AG04450 (cell line): ENCODE results near the gene MSI2. TPM values are rescaled to one million over a fixed set of nuclear protein-coding genes. Genes with fewer than 3 reads are reported as not detected.

ENCODE experiments used
- CTCF ChIA-PET: fragments of 300-600, 350-600 bp; formaldehyde crosslinking; extraction: SDS; loops from one replicate; lab custom pipeline; 2022; ENCODE audit warnings: antibody characterized with exemption, inconsistent platforms; lab: Charles Lee
- POLR2A ChIA-PET: fragments of 350-600 bp; formaldehyde crosslinking; extraction: SDS; loops from one replicate; lab custom pipeline; 2021; ENCODE audit warnings: antibody characterized with exemption, inconsistent platforms; lab: Yijun Ruan, JAX
- DNase-seq: peaks from one replicate; pipeline ENCODE4 v3.0.0-alpha.2; 2011; ENCODE audit warnings: low read depth, low spot score
- H3K27ac ChIP-seq: one replicate; pipeline ENCODE4 v1.5.1; 2012; ENCODE audit warnings: low read depth, low read length, control low read depth
- H3K27me3 ChIP-seq: one replicate; pipeline ENCODE4 v1.6.0; 2012; ENCODE audit warnings: low read length; ENCODE audit not compliant: control insufficient read depth, insufficient read depth
- H3K4me3 ChIP-seq: 2 replicates; pipeline ENCODE4 v1.5.1; 2011; ENCODE audit warnings: mild to moderate bottlenecking, low read depth, low read length, control low read depth
- H3K9me3 ChIP-seq: 2 replicates; pipeline ENCODE4 v1.5.1; 2012; ENCODE audit warnings: low read length; ENCODE audit not compliant: control insufficient read depth, insufficient read depth
- CTCF ChIP-seq: IDR thresholded peaks from 2 replicates; pipeline ENCODE4 v1.5.1; 2011; ENCODE audit warnings: low read depth, low read length, control low read depth, inconsistent platforms
- polyA plus RNA-seq: library from polyadenylated mRNA; depleted of rRNA; stranded (reverse); fragments of >200 nt; gene quantifications from 2 replicates; pipeline ENCODE4 v1.2.3, GENCODE V29; 2011

Gene MSI2
- polyA plus RNA-seq, 1 experiment: 26.2 TPM

- POLR2A ChIA-PET: no interaction called here
- CTCF ChIA-PET: no interaction called here
- Histone ChIP-seq H3K9me3 (no peaks in the 10 kb centered on the region), H3K27ac (no peak overlapping the region), H3K27me3 (no peaks in the 10 kb centered on the region), H3K4me3 (no peak overlapping the region)
- no peak for DNase-seq
- no peak for TF ChIP-seq CTCF
These were observed 85.6 kb downstream of the MSI2 start for GRCh38 chr17:57341611-57342540.

- no peak for DNase-seq
- Histone ChIP-seq H3K27me3 (no peaks in the 10 kb centered on the region), H3K4me3 (no peak overlapping the region), H3K27ac (no peak overlapping the region), H3K9me3 (no peaks in the 10 kb centered on the region)
- ChIA-PET POLR2A (no interaction called here), CTCF (no interaction called here)
- TF ChIP-seq CTCF: no peak
These were observed 86.8 kb downstream of the MSI2 start for GRCh38 chr17:57342963-57343589.

GRCh38 chr17:57343717-57344116 lies 87.4 kb downstream of the MSI2 start:
- Histone ChIP-seq H3K4me3 (no peak overlapping the region), H3K27ac (no peak overlapping the region), H3K27me3 (no peaks in the 10 kb centered on the region), H3K9me3 (no peaks in the 10 kb centered on the region)
- no peak for TF ChIP-seq CTCF
- CTCF ChIA-PET: no interaction called here
- DNase-seq: no peak
- POLR2A ChIA-PET: no interaction called here

GRCh38 chr17:57344261-57344660 lies 87.9 kb downstream of the MSI2 start:
- ChIA-PET POLR2A (no interaction called here), CTCF (no interaction called here)
- no peak for TF ChIP-seq CTCF
- Histone ChIP-seq H3K27ac (no peak overlapping the region), H3K4me3 (no peak overlapping the region), H3K27me3 (no peaks in the 10 kb centered on the region), H3K9me3 (no peaks in the 10 kb centered on the region)
- no peak for DNase-seq
